Activated T-helper 17 cell treated with anti-CD3 and anti-CD28 coated beads, Interleukin-2, amount 50 U/mL, for 72 hours (primary cell): ENCODE data around the gene MT1G. TPM values are rescaled to one million over a fixed set of nuclear protein-coding genes. Genes with fewer than 3 reads are reported as not detected.

Source experiments
- ATAC-seq: fragments of 150-1000 bp; cut with Tn5 transposase; replicated peaks from 2 replicates; pipeline ENCODE4 v1.10.0; 2021; ENCODE audit warnings: mild to moderate bottlenecking, moderate library complexity
- H3K27ac Mint-ChIP-seq: one replicate; pipeline ENCODE4 v1.8.0; 2022; ENCODE audit warnings: mixed read lengths
- H3K27me3 Mint-ChIP-seq: one replicate; pipeline ENCODE4 v1.8.0; 2022; ENCODE audit warnings: mixed read lengths
- H3K36me3 Mint-ChIP-seq: one replicate; pipeline ENCODE4 v1.8.0; 2022; ENCODE audit warnings: low read depth, mild to moderate bottlenecking, mixed read lengths
- H3K4me1 Mint-ChIP-seq: one replicate; pipeline ENCODE4 v1.8.0; 2022; ENCODE audit warnings: mixed read lengths
- H3K4me3 Mint-ChIP-seq: one replicate; pipeline ENCODE4 v1.8.0; 2022; ENCODE audit warnings: mild to moderate bottlenecking, mixed read lengths
- H3K9me3 Mint-ChIP-seq: one replicate; pipeline ENCODE4 v1.8.0; 2022; ENCODE audit warnings: mixed read lengths
- total RNA-seq, 2 donors: library from RNA; stranded (reverse); gene quantifications; one replicate each; pipeline ENCODE4 v1.2.3, GENCODE V29; 2022

MT1G gene
- total RNA-seq, 2 donors from 2014 or later = not detected

- Mint-ChIP-seq H3K9me3 (no peaks in the 10 kb centered on the region), H3K4me1 (peaks cover 15% of the 10 kb centered on the region), H3K27ac (peak overlapping the region; percentile 88), H3K4me3 (peak overlapping the region; percentile 80), H3K27me3 (peaks cover 11% of the 10 kb centered on the region), H3K36me3 (peaks cover 21% of the 10 kb centered on the region)
- ATAC-seq = peak; percentile 70
These were observed 5.2 kb downstream of the MT1G start for GRCh38 chr16:56662357-56663354.

GRCh38 chr16:56658327-56658875, 9.5 kb downstream of the MT1G start:
- no peak for ATAC-seq
- Mint-ChIP-seq H3K4me3 (peak overlapping the region; percentile 97), H3K4me1 (peaks cover 16% of the 10 kb centered on the region), H3K27ac (peak overlapping the region; percentile 89), H3K9me3 (no peaks in the 10 kb centered on the region), H3K36me3 (no peaks in the 10 kb centered on the region), H3K27me3 (peaks cover 2% of the 10 kb centered on the region)

GRCh38 chr16:56657555-56658326, 10.1 kb downstream of the MT1G start, which contains the start of gene MT1F:
Gene MT1F (plus strand): TSS chr16:56657959. CDS start chr16:56658059, 100 bp downstream.
- peaks cover 14% of the 10 kb centered on the region for H3K4me1 Mint-ChIP-seq
- ATAC-seq = peak; percentile 95
- peak within 1 kb of the TSS; percentile 97 for H3K4me3 Mint-ChIP-seq
- H3K27me3 Mint-ChIP-seq = peaks cover 3% of the 10 kb centered on the region
- peak within 1 kb of the TSS; percentile 89 for H3K27ac Mint-ChIP-seq
- H3K36me3 Mint-ChIP-seq = no peaks in the 10 kb centered on the region
- H3K9me3 Mint-ChIP-seq = no peaks in the 10 kb centered on the region

- Mint-ChIP-seq H3K27ac (no peak overlapping the region), H3K4me1 (peaks cover 9% of the 10 kb centered on the region), H3K9me3 (no peaks in the 10 kb centered on the region), H3K4me3 (no peak overlapping the region), H3K36me3 (no peaks in the 10 kb centered on the region), H3K27me3 (peaks cover 9% of the 10 kb centered on the region)
- no peak for ATAC-seq
These were observed 14.6 kb downstream of the MT1G start for GRCh38 chr16:56653218-56653617.

- Mint-ChIP-seq H3K4me3 (no peak overlapping the region), H3K27ac (no peak overlapping the region), H3K9me3 (no peaks in the 10 kb centered on the region), H3K27me3 (peaks cover 9% of the 10 kb centered on the region), H3K36me3 (no peaks in the 10 kb centered on the region), H3K4me1 (peaks cover 4% of the 10 kb centered on the region)
- ATAC-seq = no peak
These were observed 15.3 kb downstream of the MT1G start for GRCh38 chr16:56652600-56652999.

- H3K27ac Mint-ChIP-seq = no peak within 1 kb of the TSS
- no peak within 1 kb of the TSS for H3K4me3 Mint-ChIP-seq
- H3K36me3 Mint-ChIP-seq = no peaks in the 10 kb centered on the region
- H3K27me3 Mint-ChIP-seq = peaks cover 9% of the 10 kb centered on the region
- H3K9me3 Mint-ChIP-seq = no peaks in the 10 kb centered on the region
- no peak for ATAC-seq
- no peaks in the 10 kb centered on the region for H3K4me1 Mint-ChIP-seq
These were observed 16.3 kb downstream of the MT1G start, which contains the start of gene MT1B for GRCh38 chr16:56651586-56651985. Gene MT1B (plus strand): TSS chr16:56651886. CDS start chr16:56651954, 68 bp downstream.

GRCh38 chr16:56649820-56650219, 18.0 kb downstream of the MT1G start:
- H3K27me3 Mint-ChIP-seq = peaks cover 9% of the 10 kb centered on the region
- H3K9me3 Mint-ChIP-seq = no peaks in the 10 kb centered on the region
- ATAC-seq = no peak
- H3K27ac Mint-ChIP-seq = no peak overlapping the region
- H3K4me1 Mint-ChIP-seq = no peaks in the 10 kb centered on the region
- H3K36me3 Mint-ChIP-seq = no peaks in the 10 kb centered on the region
- no peak overlapping the region for H3K4me3 Mint-ChIP-seq

GRCh38 chr16:56649271-56649670, 18.6 kb downstream of the MT1G start:
- Mint-ChIP-seq H3K27ac (no peak overlapping the region), H3K9me3 (no peaks in the 10 kb centered on the region), H3K4me1 (peaks cover under 1% of the 10 kb centered on the region), H3K36me3 (no peaks in the 10 kb centered on the region), H3K4me3 (no peak overlapping the region), H3K27me3 (peaks cover 9% of the 10 kb centered on the region)
- ATAC-seq = no peak

GRCh38 chr16:56647641-56648431, 20.0 kb downstream of the MT1G start:
- Mint-ChIP-seq H3K27me3 (peaks cover 6% of the 10 kb centered on the region), H3K4me3 (no peak overlapping the region), H3K27ac (no peak overlapping the region), H3K9me3 (no peaks in the 10 kb centered on the region), H3K4me1 (peaks cover 8% of the 10 kb centered on the region), H3K36me3 (no peaks in the 10 kb centered on the region)
- ATAC-seq = no peak

GRCh38 chr16:56645838-56646237, 22.0 kb downstream of the MT1G start:
- Mint-ChIP-seq H3K27ac (no peak overlapping the region), H3K27me3 (peaks cover under 1% of the 10 kb centered on the region), H3K36me3 (no peaks in the 10 kb centered on the region), H3K4me3 (no peak overlapping the region), H3K9me3 (no peaks in the 10 kb centered on the region), H3K4me1 (peaks cover 8% of the 10 kb centered on the region)
- no peak for ATAC-seq

GRCh38 chr16:56645311-56645710, 22.6 kb downstream of the MT1G start:
- Mint-ChIP-seq H3K4me3 (no peak overlapping the region), H3K27ac (no peak overlapping the region), H3K27me3 (peaks cover 3% of the 10 kb centered on the region), H3K9me3 (no peaks in the 10 kb centered on the region), H3K36me3 (no peaks in the 10 kb centered on the region), H3K4me1 (peaks cover 8% of the 10 kb centered on the region)
- no peak for ATAC-seq

GRCh38 chr16:56643833-56644232, 24.0 kb downstream of the MT1G start:
- Mint-ChIP-seq H3K27me3 (peaks cover 11% of the 10 kb centered on the region), H3K4me1 (peaks cover 8% of the 10 kb centered on the region), H3K36me3 (no peaks in the 10 kb centered on the region), H3K4me3 (peak overlapping the region; percentile 74), H3K9me3 (no peaks in the 10 kb centered on the region), H3K27ac (peak overlapping the region; percentile 48)
- no peak for ATAC-seq

- peak; percentile 99 for ATAC-seq
- Mint-ChIP-seq H3K27me3 (peaks cover 15% of the 10 kb centered on the region), H3K9me3 (no peaks in the 10 kb centered on the region), H3K4me1 (peaks cover 8% of the 10 kb centered on the region), H3K27ac (peak overlapping the region; percentile 48), H3K4me3 (peak overlapping the region; percentile 74), H3K36me3 (no peaks in the 10 kb centered on the region)
These were observed 24.6 kb downstream of the MT1G start for GRCh38 chr16:56643080-56643778.
